DLD1 (cell line): Measurements from ENCODE around the gene ANKLE2.
"Not testable (repeated sequence)": the region's sequence is repeated elsewhere in the genome, so short reads cannot be mapped to it uniquely, and the experiment has no call there.

Experiments used
- in situ Hi-C: cut with HindIII; loops from 2 replicates; pipeline ENCODE4 v1.10.0; 2017; ENCODE audit warnings: low sequenced_read_pairs

The ANKLE2 gene

GRCh38 chr12:132761032-132761920, at the start of gene ANKLE2:
Gene ANKLE2 (minus strand): TSS chr12:132761832. CDS start chr12:132761798, 34 bp downstream.
- in situ Hi-C loops: no loop called here

GRCh38 chr12:132809391-132809790, 47.8 kb upstream of the ANKLE2 start:
- in situ Hi-C loops: not testable (repeated sequence)

- in situ Hi-C loops: no loop called here
Measured at GRCh38 chr12:132807295-132808092, 45.9 kb upstream of the ANKLE2 start.

- in situ Hi-C loops: no loop called here
Measured at GRCh38 chr12:132806857-132807256, 45.2 kb upstream of the ANKLE2 start.

- in situ Hi-C loops: no loop called here
Measured at GRCh38 chr12:132804426-132804861, 42.8 kb upstream of the ANKLE2 start.

GRCh38 chr12:132803888-132804287, 42.3 kb upstream of the ANKLE2 start:
- in situ Hi-C loops: no loop called here

- in situ Hi-C loops: no loop called here
Measured at GRCh38 chr12:132803125-132803524, 41.5 kb upstream of the ANKLE2 start.

- in situ Hi-C loops: no loop called here
Measured at GRCh38 chr12:132801741-132802140, 40.1 kb upstream of the ANKLE2 start.

GRCh38 chr12:132798836-132799235, 37.2 kb upstream of the ANKLE2 start:
- in situ Hi-C loops: no loop called here

- in situ Hi-C loops: no loop called here
Measured at GRCh38 chr12:132797820-132798570, 36.4 kb upstream of the ANKLE2 start.

- in situ Hi-C loops: no loop called here
Measured at GRCh38 chr12:132795847-132796246, 34.2 kb upstream of the ANKLE2 start.

GRCh38 chr12:132791940-132792339, 30.3 kb upstream of the ANKLE2 start:
- in situ Hi-C loops: not testable (repeated sequence)

- in situ Hi-C loops: no loop called here
Measured at GRCh38 chr12:132789099-132789471, 27.5 kb upstream of the ANKLE2 start.

GRCh38 chr12:132788375-132789098, 26.9 kb upstream of the ANKLE2 start:
- in situ Hi-C loops: no loop called here

- in situ Hi-C loops: no loop called here
Measured at GRCh38 chr12:132787877-132788276, 26.2 kb upstream of the ANKLE2 start.

GRCh38 chr12:132786192-132786591, 24.6 kb upstream of the ANKLE2 start:
- in situ Hi-C loops: no loop called here

- in situ Hi-C loops: no loop called here
Measured at GRCh38 chr12:132784580-132784979, 22.9 kb upstream of the ANKLE2 start.

GRCh38 chr12:132783917-132784531, 22.4 kb upstream of the ANKLE2 start:
- in situ Hi-C loops: no loop called here

- in situ Hi-C loops: no loop called here
Measured at GRCh38 chr12:132781938-132782337, 20.3 kb upstream of the ANKLE2 start.

- in situ Hi-C loops: no loop called here
Measured at GRCh38 chr12:132779781-132780353, 18.2 kb upstream of the ANKLE2 start.
